Neural crest cell (in vitro differentiated cells): ENCODE results near the gene MBTPS1. TPM values are rescaled to one million over a fixed set of nuclear protein-coding genes. Genes with fewer than 3 reads are reported as not detected.
A peak's percentile ranks its signal among the peaks of the same experiment; 100 is the strongest.

Experiments
- DNase-seq: peaks from one replicate; pipeline ENCODE4 v3.0.0; 2021; ENCODE audit warnings: low read depth, mixed read lengths, low spot score
- H3K27ac Mint-ChIP-seq: one replicate; pipeline ENCODE4 v1.8.0; 2021; ENCODE audit warnings: mild to moderate bottlenecking, mixed read lengths; ENCODE audit not compliant: unreplicated experiment
- H3K27me3 Mint-ChIP-seq: 2 replicates; pipeline ENCODE4 v1.8.0; 2021; ENCODE audit warnings: low read depth, mild to moderate bottlenecking, mixed read lengths
- H3K36me3 Mint-ChIP-seq: 2 replicates; pipeline ENCODE4 v1.8.0; 2021; ENCODE audit warnings: low read depth, mild to moderate bottlenecking, mixed read lengths
- H3K4me1 Mint-ChIP-seq: 2 replicates; pipeline ENCODE4 v1.8.0; 2021; ENCODE audit warnings: mixed read lengths
- H3K4me3 Mint-ChIP-seq: one replicate; pipeline ENCODE4 v1.8.0; 2021; ENCODE audit warnings: mild to moderate bottlenecking, mixed read lengths
- H3K9me3 Mint-ChIP-seq: 2 replicates; pipeline ENCODE4 v1.8.0; 2021; ENCODE audit warnings: mixed read lengths
- total RNA-seq: library from RNA; stranded (reverse); gene quantifications from 2 replicates; pipeline ENCODE4 v1.2.1, GENCODE V29; 2021
- TF ChIP-seq, protein P1 (sequence below): fragments of 200-600 bp; sonication (generic); conservative IDR thresholded peaks from 2 replicates; pipeline ENCODE4 v1.5.0; 2021; ENCODE audit warnings: antibody characterized with exemption, mild to moderate bottlenecking

MBTPS1 gene
- total RNA-seq, 1 donor from 2014 or later: 59.0 TPM

DNA sequence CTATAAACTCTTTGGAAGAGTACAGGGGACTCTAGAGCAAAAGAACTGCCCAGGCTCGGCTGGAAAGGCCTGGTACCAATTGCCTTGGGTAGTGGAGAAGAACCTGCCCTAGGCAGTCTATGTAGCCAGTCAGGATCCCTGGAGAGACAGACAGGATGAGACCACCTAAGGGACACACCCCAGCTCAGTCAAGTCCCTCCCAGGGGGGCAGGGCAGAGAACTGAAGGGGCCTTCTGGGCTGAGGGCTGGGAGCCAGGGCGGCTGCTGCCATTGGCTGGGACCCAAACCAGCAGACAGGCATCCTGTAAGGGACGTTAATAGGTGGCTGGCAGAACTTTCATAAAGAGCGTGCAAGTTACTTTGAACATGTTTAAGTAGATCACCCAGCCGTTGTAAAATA, 61.4 kb downstream of the MBTPS1 start:
- Mint-ChIP-seq H3K36me3 (peaks cover 6% of the 10 kb centered on the region), H3K27ac (peak overlapping the region; percentile 43)
- DNase-seq: no peak

DNA sequence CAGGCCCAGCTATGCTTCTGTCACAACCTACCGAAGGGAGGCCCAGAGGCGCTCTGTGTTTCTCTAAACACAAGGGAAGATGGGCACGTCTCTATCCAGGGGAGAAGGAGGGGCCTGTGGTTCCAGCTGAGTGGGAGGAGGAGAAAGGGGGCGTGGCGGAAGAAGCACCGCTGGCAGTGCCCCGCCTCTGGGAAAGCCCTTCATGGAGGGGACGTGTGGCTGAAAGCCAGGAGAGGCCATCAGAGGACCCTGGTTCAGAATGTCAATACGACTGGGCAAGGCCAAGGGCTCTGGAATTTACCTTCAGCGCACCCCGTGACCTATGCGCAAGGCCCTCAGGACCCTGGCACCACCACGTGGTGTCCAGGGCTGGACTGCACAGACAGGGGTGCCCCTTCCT, 61.8 kb downstream of the MBTPS1 start:
- H3K27ac Mint-ChIP-seq: peak overlapping the region; percentile 78
- TF ChIP-seq, protein P1, sequence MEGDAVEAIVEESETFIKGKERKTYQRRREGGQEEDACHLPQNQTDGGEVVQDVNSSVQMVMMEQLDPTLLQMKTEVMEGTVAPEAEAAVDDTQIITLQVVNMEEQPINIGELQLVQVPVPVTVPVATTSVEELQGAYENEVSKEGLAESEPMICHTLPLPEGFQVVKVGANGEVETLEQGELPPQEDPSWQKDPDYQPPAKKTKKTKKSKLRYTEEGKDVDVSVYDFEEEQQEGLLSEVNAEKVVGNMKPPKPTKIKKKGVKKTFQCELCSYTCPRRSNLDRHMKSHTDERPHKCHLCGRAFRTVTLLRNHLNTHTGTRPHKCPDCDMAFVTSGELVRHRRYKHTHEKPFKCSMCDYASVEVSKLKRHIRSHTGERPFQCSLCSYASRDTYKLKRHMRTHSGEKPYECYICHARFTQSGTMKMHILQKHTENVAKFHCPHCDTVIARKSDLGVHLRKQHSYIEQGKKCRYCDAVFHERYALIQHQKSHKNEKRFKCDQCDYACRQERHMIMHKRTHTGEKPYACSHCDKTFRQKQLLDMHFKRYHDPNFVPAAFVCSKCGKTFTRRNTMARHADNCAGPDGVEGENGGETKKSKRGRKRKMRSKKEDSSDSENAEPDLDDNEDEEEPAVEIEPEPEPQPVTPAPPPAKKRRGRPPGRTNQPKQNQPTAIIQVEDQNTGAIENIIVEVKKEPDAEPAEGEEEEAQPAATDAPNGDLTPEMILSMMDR: no peak
- H3K27me3 Mint-ChIP-seq: no peaks in the 10 kb centered on the region
- H3K9me3 Mint-ChIP-seq: no peaks in the 10 kb centered on the region
- H3K4me3 Mint-ChIP-seq: no peak overlapping the region
- H3K36me3 Mint-ChIP-seq: peaks cover 6% of the 10 kb centered on the region
- no peak for DNase-seq
- peaks cover 7% of the 10 kb centered on the region for H3K4me1 Mint-ChIP-seq

More for the DNA sequence above, 61.4 kb downstream of the MBTPS1 start:
- Mint-ChIP-seq H3K4me1 (peaks cover 7% of the 10 kb centered on the region), H3K27me3 (no peaks in the 10 kb centered on the region), H3K4me3 (no peak overlapping the region), H3K9me3 (no peaks in the 10 kb centered on the region)
- TF ChIP-seq, protein P1: no peak

DNA sequence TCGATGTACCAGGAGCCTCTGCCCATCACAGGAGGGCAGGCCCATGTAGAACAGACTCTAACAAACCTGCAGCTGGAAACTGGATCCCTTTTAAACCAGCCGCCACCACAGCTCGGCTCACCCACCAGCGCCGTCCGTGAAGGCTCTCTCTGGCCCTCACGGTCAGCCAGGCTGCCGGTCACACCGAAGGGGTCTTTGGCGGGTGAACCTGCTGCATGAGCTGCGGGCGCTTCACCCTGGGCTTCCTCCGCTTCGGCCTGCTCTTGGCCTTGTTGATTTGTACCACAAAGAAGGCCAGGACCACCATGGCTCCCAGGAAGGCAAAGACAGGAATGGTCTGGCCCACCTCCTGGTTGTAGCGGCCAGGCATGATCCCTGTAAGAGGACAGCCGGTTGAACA, 62.5 kb downstream of the MBTPS1 start:
- no peak for DNase-seq
- H3K4me3 Mint-ChIP-seq: no peak overlapping the region
- H3K4me1 Mint-ChIP-seq: peaks cover 7% of the 10 kb centered on the region
- no peak overlapping the region for H3K27ac Mint-ChIP-seq
- peaks cover 6% of the 10 kb centered on the region for H3K36me3 Mint-ChIP-seq
- H3K9me3 Mint-ChIP-seq: no peaks in the 10 kb centered on the region
- TF ChIP-seq, protein P1: no peak
- H3K27me3 Mint-ChIP-seq: no peaks in the 10 kb centered on the region

DNA sequence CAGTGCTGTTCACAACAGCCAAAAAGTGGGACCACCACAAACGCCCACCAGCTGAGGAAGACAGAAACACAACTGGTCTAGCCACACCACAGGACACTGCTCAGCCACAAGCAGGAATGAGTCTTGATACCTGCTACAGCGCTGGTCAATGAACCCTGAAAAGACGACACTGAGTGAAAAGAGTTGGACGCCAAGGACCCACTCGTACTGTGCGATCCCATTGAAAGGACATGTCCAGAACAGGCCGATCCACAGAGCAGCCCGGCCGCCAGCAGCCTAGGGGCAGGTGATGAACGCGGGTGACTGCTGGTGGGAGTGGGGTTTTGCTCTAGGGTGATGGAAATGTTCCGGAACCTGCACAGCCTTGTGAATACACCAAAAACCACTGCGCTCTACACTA, 63.5 kb downstream of the MBTPS1 start:
- TF ChIP-seq, protein P1: no peak
- Mint-ChIP-seq H3K36me3 (peaks cover 6% of the 10 kb centered on the region), H3K9me3 (no peaks in the 10 kb centered on the region), H3K4me3 (no peak overlapping the region), H3K27ac (no peak overlapping the region), H3K4me1 (peaks cover 11% of the 10 kb centered on the region), H3K27me3 (no peaks in the 10 kb centered on the region)
- DNase-seq: no peak

DNA sequence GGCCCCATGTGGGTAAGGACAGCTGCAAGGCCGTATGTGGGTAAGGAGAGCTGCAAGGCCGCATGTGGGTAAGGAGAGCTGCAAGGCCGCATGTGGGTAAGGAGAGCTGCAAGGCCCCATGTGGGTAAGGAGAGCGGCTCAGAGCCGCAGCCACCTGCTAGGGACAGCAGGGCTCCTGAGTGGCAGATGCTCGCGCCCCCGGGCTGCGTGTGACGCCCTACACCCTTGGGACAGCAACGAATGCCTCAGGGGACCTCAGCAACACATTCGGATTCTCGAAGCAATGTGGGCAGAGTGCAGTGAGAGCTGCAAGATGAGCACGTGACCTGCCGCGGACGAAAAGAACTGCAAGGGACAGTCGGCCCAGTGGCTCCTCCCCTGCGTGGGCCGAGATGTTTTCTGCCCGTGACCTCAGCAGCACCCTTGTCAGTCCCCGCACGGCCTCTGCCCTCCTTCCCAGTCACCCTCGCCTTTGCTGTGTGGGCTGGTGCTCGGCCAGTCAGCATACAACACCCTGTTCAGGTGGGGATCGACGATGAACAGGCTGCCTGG, 64.6 kb downstream of the MBTPS1 start:
- TF ChIP-seq, protein P1: no peak
- H3K9me3 Mint-ChIP-seq: no peaks in the 10 kb centered on the region
- H3K36me3 Mint-ChIP-seq: peaks cover 2% of the 10 kb centered on the region
- H3K27me3 Mint-ChIP-seq: no peaks in the 10 kb centered on the region
- no peak for DNase-seq
- peaks cover 14% of the 10 kb centered on the region for H3K4me1 Mint-ChIP-seq
- no peak overlapping the region for H3K4me3 Mint-ChIP-seq
- H3K27ac Mint-ChIP-seq: no peak overlapping the region
